ENCODE data around the gene EIF4G3.

- no peak for TF ChIP-seq POLR2A (IDR thresholded peaks at IDR 0.05)
- no peak for TF ChIP-seq CTCF (IDR thresholded peaks at IDR 0.05)
Observed at GRCh38 chr1:20883766-20884165, 292.9 kb downstream of the EIF4G3 start.

All from transverse colon (tissue), 3 donors.